Fibroblast of the aortic adventitia (primary cell): Measurements from ENCODE around the gene FASN. TPM values are rescaled to one million over a fixed set of nuclear protein-coding genes. Genes with fewer than 3 reads are reported as not detected.
A peak's percentile ranks its signal among the peaks of the same experiment; 100 is the strongest.
"Not testable (repeated sequence)": the region's sequence is repeated elsewhere in the genome, so short reads cannot be mapped to it uniquely, and the experiment has no call there.

ENCODE experiments used
- DNase-seq: peaks from one replicate; pipeline ENCODE4 v3.0.0-alpha.2; 2010; ENCODE audit warnings: low read depth
- H3K4me3 ChIP-seq: 2 replicates; pipeline ENCODE4 v1.5.1; 2011; ENCODE audit warnings: low read depth, mild to moderate bottlenecking, control low read depth, low read length, moderate library complexity
- CTCF ChIP-seq: IDR thresholded peaks from 2 replicates; pipeline ENCODE4 v1.5.1; 2011; ENCODE audit warnings: mild to moderate bottlenecking, low read length, control low read depth, inconsistent platforms; ENCODE audit not compliant: insufficient read depth
- total RNA-seq: library from RNA; depleted of rRNA; stranded (reverse); fragments of >200 nt; gene quantifications from 2 replicates; pipeline ENCODE4 v1.2.3, GENCODE V29; 2012; ENCODE audit warnings: low replicate concordance

FASN gene
- total RNA-seq, 1 donor = 65.2 TPM

DNA sequence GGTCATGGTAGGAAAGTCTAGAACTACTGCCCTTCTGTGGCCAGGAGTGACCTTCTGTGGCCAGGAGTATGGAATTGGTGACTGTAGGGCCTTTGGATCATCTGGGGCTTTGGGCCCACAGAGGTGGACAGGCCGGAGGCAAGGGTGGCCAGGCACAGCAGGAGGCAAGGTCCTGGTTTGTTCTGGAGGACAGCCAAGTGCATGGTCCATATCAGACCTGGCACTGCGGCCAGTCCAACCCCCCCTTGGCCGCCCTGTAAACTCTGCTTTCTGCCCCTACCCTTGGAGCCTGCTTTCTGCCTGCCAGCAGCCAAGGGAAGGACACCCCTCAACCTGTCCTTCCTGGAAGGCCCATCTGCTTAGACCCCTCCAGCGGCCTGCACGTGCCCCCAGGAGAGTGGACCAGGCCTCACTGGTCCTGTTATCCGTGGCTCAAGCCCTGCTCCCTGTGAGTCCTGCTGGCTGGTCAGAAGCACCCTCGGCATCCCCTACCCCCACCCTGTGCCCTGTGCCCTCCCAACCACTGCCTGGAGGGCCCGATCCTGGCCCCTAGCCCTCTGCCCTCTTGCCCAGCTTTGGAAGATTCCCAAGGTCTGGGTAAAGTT, 58.2 kb downstream of the FASN start:
- DNase-seq = no peak
- TF ChIP-seq CTCF = no peak
- H3K4me3 ChIP-seq = no peak overlapping the region

GRCh38 chr17:82038796-82039409, 59.1 kb downstream of the FASN start:
- DNase-seq, H3K4me3 ChIP-seq: not testable (repeated sequence)

DNA sequence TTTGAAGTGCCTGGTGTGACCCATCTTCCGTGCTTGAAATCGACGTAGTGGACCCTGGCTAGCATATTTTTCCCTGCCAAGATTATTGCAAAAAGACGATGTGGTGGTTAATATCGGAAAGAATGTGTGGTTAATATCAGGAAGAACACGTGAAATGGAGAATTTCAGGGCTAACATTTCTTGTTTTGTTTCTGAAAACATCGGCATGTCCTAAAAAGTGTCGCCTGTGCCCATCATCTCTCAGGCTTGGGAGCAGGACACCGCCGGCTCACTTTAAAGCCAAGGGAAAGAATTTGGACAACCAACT, 60.2 kb downstream of the FASN start:
- peak overlapping the region; percentile 63 for H3K4me3 ChIP-seq
- no peak for DNase-seq
- no peak for TF ChIP-seq CTCF

DNA sequence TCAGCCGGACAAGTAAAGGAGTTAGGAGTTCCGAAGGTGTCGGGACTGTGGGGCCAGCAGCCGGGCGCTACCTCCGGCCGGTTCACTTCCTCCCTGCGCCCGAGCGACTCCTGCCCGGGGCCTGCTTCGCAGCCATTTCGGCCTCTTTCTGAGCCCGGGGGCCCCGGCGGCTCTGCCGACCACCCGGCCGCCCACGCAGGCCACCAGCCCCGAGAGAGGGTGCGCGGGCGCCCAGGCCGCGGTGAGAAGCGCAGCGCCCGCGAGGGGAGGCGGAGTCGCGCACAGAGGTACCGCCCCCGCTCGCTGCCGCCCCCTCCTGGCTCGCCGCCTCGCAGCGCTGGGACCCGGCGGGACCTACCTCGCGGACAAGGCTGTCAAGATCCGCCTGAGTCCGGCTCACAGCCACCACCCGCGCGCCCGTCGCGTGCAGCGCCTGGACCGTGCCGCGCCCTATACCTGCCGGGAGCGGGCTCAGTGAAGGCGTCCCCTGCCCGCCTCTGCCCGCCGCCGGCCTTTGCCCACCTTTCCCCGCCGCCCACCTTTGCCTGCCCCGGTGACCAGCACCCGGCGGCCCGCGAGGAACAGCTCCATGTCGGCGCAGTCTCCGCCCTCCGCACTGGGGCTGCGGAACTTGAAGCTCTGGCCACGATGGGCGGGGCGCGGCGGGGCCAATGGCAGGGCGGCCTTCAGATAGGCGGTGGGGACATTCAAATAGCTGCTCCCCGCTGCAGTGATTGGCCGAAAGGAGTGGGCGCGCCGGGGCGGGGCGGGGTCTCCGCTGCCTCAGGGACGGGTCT, 60.7 kb downstream of the FASN start, which contains the start of gene DCXR:
TSS of gene DCXR (minus strand) at position 606 of the 797 bp plus-strand sequence. CDS start at position 591, 15 bp downstream.
- peak; percentile 50 for TF ChIP-seq CTCF
- DNase-seq = peak; percentile 92
- peak within 1 kb of the TSS; percentile 79 for H3K4me3 ChIP-seq

DNA sequence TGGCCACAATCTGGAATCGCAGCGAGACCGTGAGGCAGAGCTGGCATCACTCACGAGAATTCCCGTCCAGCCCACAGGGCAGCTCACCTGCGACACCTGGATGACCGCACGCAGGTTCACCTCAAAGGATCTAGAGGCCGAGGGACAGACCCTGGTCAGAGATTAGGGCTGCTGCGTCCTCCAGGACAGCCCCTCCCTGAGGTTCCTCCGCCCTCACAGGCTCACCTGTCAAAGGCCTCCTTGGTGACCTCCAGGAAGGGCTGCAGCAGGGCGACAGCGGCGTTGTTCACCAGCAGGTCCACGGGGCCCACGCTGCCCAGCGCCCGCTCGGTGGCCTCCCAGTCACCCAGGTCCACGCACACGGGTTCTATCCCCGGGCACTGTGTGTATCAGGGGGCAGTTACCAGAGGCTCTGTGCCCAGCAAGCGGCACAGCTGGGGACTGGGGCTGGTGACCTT, 61.4 kb downstream of the FASN start:
- peak overlapping the region; percentile 79 for H3K4me3 ChIP-seq
- no peak for TF ChIP-seq CTCF
- no peak for DNase-seq

DNA sequence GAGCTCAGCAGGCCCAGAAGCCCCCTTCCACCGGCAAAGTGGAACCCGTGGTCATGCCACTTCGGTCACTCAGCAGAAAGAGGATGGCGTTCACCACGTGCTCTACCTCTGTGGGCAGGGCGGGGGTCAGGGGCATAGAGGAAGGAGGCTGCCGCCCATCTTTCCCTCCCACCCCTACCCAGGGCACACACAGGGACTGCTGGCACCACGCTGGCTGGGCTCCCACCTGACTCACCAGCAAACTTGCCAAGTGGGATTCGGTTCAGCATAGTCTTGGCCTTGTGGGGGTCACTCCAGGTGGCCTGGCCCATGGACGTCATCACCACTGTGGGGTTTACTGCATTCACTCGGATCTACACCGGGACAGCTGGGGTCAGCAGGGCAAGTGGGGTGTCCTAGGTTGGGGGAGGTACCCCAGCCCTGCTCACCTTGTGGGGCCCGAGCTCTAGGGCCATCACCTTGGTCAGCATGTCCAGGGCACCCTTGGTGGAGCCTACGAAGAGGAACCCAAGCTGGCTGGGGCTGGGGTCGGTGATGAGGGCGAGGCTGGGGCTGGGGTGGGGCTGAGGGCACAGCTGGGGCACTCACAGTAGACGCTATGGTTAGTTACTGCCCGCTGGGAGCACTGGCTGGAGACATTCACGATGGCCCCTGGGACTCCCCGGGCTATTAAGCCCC, 61.9 kb downstream of the FASN start:
- peak overlapping the region; percentile 79 for H3K4me3 ChIP-seq
- TF ChIP-seq CTCF = no peak
- no peak for DNase-seq

DNA sequence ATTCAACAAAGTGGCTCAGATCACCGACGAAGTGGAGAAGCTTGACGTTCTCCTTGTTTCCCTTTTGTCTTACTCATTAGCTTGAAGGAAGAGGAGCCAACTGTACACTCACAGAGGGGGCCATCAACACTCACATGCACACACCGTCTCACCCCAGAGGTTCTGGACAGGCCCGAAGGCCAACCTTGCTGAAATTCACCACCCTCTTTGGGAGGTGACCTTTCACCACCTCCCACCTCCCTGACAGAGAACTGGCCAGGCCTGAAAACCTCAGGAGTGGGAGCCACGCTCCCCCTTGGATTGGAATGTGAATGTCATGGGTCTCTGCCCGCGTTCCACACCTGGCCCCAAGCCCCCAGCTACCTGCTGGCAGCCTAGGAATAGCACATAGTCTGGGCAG, 62.5 kb downstream of the FASN start:
- no peak for TF ChIP-seq CTCF
- DNase-seq = no peak
- no peak overlapping the region for H3K4me3 ChIP-seq
